HG03064 (cell line): ENCODE measurements around the gene YWHAQ.

ENCODE experiments used
- ATAC-seq: cut with Tn5 transposase; IDR thresholded peaks from one replicate; pipeline ENCODE4 v1.9.1; 2021; ENCODE audit warnings: low read depth; ENCODE audit not compliant: unreplicated experiment

The YWHAQ gene

GRCh38 chr2:9630736-9631552, at the start of gene YWHAQ:
YWHAQ (minus strand) TSS chr2:9630997; CDS start chr2:9630452, 545 bp downstream.
- peak; percentile 90 for ATAC-seq

DNA sequence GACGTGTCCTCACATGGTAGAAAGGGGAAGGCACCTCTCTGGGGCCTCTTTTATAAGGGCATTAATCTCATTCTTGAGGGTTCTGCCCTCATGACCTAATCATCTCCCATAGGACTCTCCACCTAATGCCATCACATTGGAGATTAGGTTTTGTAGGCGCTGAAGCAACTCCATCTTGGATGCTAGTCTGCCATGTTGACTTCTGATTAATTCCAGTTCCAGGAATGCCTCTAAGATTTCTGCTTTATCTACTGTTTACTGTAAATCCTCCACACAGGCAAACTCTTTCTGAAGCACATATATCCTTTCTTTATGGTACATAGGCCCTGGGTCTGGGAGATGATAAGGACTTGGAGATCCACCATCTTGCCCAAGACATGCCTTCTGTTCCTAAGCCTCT, 49.3 kb upstream of the YWHAQ start:
- ATAC-seq: no peak

DNA sequence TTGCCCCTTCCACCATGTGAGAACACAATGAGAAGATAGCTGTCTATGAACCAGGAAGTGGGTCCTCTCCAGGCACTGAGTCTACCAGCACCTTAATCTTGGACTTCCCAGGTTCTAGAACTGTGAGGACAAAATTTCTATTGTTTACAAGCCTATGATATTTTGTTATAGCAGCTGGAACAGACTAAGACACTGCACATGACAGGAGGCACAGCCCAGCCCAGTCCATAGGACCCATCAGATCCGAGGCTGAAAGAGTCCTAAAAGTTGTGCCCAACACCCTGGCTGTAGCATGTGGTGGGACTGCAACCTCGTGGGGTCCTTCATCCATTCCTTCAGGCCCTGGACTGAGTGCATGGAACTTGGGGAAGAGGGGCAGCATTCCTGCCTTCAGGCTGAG, 48.4 kb upstream of the YWHAQ start:
- no peak for ATAC-seq

- no peak for ATAC-seq
Measured at GRCh38 chr2:9678544-9678943, 47.7 kb upstream of the YWHAQ start.

DNA sequence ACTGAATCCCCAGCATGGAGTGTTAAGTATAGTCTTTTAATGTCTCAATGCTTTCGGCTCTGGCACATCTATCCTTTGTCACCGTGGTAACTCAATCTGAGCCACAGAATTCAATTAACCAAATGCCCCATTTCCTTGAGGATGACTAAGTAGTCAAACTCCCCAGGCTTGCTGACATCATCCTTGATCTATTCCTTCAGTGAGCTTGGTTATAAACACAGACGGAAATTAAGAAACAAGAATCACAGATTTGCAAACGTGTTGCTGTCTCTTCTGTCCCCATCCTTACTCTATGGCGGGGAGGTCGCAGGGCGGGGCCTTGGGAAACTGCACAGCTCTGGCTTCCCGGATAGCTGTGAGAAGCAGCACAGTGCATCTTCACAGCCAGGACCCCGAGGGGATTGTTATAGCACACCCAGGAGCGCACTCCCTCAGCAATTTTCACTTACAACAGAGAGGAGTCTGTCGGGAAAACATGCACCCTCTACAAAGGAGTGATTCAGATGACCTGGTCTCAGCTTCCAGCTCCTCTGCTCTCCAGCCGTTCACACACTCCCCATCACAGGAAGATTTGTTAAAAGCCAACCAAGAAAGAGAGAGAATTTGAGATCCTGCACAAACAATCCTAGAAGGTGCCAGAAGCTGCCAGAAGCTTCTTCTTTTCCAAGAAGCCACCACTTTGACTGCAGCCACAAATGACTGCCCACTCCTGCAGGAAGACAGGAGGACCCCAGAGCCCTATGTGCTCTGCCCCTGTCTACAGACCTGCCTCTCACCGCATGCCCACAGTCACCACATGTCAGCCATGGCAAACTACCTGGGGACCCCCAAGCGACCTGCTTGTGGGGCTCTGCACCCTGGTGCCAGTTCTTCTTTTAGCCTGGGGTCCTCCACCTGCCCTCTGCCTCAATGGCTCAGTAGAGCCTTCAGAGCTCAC, 44.9 kb upstream of the YWHAQ start:
- ATAC-seq: no peak

GRCh38 chr2:9674891-9675414, 44.2 kb upstream of the YWHAQ start:
- no peak for ATAC-seq

DNA sequence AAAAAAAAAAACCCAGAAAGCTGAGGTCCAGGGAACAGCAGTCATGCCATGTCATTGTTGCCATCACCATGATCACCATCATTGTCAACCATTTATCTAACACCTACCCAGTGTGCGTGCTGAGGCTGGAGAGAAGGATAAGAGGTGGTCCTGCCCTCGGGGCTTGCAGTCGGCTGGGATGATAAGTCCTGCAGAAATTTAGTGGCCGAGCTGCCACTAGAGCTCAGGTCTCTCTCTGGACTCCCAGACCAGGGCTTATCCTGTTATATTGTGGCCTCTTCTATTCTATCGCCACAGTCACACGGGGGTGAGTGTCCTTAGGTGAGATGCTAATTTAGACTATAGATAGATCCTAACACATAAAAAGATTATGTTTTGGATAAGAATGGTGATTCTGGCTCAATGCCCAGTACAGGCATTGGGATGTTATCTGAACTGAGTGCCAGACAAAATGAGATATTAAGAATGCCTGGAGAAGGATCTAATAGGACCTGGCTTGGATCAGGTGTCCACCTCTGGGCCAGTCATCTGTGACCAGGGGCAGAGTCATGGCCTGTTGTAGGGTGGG, 43.2 kb upstream of the YWHAQ start:
- no peak for ATAC-seq

- ATAC-seq: no peak
Measured at GRCh38 chr2:9668687-9669345, 38.0 kb upstream of the YWHAQ start.

DNA sequence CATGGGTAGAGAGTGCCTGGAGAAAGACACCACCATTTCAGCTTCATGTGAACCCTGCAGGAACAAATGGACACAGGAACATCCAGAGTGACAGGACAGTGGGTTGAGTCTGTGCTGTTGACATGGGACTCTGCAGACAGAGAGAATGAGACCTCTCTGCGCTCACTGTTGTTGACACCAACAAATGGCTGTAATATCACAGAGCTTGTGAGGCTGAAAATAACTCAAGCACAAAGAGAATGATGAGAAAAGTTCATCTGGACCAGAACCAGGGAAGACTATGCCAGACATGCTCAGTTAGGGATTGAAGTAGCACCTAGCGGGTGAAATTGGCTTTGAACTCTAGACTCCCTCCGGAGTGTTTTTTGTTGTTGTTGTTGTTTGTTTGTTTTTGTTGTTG, 37.0 kb upstream of the YWHAQ start:
- ATAC-seq: no peak

DNA sequence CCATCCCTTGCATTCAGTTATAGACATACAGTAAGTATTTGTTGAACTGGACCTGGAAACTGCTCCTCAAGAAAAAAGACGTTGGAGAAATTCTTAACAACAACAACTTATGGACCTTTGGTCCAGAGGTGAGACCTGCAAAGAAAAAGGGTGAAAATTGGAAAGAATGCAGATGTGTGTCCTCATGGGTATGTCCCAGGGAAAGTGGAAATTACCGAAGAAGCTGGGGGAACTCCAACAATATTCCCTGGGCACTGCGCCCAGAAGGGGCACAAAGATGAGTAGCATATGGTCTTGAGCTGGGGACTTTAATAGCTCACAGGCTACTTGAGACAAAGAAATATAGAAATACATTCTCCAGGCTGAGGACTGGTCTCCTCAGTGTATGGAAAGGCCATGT, 35.5 kb upstream of the YWHAQ start:
- ATAC-seq: no peak

GRCh38 chr2:9665898-9666297, 35.1 kb upstream of the YWHAQ start:
- no peak for ATAC-seq

GRCh38 chr2:9664365-9664764, 33.6 kb upstream of the YWHAQ start:
- no peak for ATAC-seq

DNA sequence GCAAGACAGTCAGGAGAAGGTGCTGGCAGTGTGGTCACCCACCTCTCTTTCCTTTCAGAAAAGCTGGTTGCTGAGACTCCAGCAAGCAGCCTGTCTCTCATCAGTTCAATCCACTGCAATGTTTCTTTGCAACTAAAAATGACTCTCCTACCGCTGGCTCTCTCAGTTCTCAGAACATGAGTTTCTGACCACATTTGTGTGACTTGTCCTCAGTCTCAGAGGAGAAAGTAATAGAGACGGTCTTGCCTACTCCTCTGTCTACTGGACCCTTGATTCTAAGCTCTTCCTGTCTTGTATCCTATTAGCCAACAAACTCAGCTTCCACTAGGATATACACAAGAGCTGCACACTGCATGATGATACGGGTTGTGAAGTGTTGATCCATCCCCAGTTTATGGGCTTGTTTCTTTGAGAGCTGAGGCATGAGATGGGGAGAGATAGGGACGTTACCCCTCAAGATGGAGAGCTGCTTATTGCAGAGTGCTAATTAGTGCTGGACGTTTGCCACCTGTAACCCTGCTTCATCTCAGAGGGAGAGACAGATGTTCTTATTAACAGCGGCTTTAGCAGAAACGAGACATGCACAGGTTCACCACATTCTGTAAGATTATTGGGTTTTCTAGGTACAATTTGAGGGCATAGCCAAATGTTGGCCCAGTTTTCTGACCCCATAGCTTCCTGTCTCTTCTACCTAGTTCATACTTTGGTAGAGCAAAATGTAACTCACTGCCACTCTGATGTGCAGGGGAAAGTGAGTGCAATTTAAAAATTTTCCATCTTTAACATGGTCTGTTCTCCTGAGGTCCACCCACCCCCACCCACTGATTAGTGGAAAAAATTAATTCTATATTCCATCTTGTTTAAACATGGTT, 32.4 kb upstream of the YWHAQ start:
- ATAC-seq: peak; percentile 90

GRCh38 chr2:9661261-9661660, 30.5 kb upstream of the YWHAQ start:
- no peak for ATAC-seq

- no peak for ATAC-seq
Measured at GRCh38 chr2:9660781-9661180, 30.0 kb upstream of the YWHAQ start.

GRCh38 chr2:9660154-9660553, 29.4 kb upstream of the YWHAQ start:
- ATAC-seq: no peak

GRCh38 chr2:9658972-9659371, 28.2 kb upstream of the YWHAQ start:
- no peak for ATAC-seq

DNA sequence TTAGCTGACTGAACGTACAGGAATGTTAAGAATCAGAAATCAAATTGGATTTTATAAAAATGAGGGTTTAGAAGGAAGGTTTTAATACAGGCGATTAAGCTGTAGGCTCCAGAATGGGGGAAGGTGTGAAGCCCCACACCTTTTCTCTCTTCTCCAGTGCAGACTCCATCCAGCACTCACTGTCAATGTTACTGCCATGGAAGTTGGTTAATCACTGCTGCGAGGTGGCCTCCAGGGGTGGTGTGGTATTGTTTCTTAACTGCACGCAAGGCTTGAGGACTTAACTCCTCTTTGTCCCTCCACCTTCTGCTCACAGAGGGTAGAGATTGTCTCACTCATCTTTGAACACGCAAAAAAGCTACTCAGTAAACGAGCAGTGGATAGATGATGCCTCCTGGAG, 26.9 kb upstream of the YWHAQ start:
- ATAC-seq: no peak

DNA sequence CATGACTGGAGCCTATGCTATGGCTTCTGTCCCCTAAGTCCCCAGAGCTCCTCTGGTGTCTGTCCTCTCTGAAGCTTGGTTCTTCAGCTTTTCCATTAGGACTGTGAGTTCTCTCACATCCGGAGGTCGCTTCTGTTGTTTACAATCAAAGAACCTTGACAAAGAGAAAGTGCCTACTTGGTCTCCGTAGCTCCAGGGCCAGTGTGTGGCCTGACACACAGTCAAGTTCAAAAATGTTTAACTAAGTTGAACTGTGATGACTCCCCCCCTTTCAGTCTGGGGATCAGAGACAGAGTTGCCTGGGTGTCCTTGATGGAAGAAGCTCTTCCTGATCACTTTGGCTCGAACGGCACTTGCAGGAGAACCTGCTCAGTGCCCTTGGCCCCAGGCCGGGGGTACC, 26.3 kb upstream of the YWHAQ start:
- no peak for ATAC-seq
